Skeletal muscle tissue (tissue), 4 donors: Measurements from ENCODE around the gene ABCD3. TPM values are rescaled to one million over a fixed set of nuclear protein-coding genes. Genes with fewer than 3 reads are reported as not detected.

Experiments
- H3K27ac ChIP-seq: one replicate; pipeline ENCODE4 v1.7.0; 2013; ENCODE audit warnings: mild to moderate bottlenecking, low read depth, low read length, inconsistent platforms
- H3K27me3 ChIP-seq, 3 donors: one replicate each; pipeline ENCODE4 v1.7.0; 2013; ENCODE audit warnings: low read length in 3 of 3; ENCODE audit not compliant: control insufficient read depth in 3 of 3, insufficient read depth in 3 of 3
- H3K36me3 ChIP-seq, 3 donors: one replicate each; pipeline ENCODE4 v1.7.0; 2013; ENCODE audit warnings: low read length in 3 of 3; ENCODE audit not compliant: control insufficient read depth in 3 of 3, insufficient read depth in 3 of 3
- H3K4me1 ChIP-seq, 3 donors: one replicate each; pipeline ENCODE4 v1.7.0; 2013; ENCODE audit warnings: low read length in 3 of 3, mild to moderate bottlenecking in 3 of 3; ENCODE audit not compliant: control insufficient read depth in 3 of 3, insufficient read depth in 3 of 3
- H3K4me3 ChIP-seq, 3 donors: one replicate each; pipeline ENCODE4 v1.7.0; 2013; ENCODE audit warnings: low read length in 3 of 3
- H3K9ac ChIP-seq, 3 donors: one replicate each; pipeline ENCODE4 v1.7.0; 2013; ENCODE audit warnings: low read length in 3 of 3, mild to moderate bottlenecking in 3 of 3, moderate library complexity in 2 of 3, low read depth in 1 of 3
- H3K9me3 ChIP-seq, 3 donors: one replicate each; pipeline ENCODE4 v1.7.0; 2013; ENCODE audit warnings: low read length in 3 of 3; ENCODE audit not compliant: control insufficient read depth in 3 of 3
- total RNA-seq: library from RNA; depleted of rRNA; stranded (reverse); fragments of >200 nt; gene quantifications from one replicate; pipeline ENCODE4 v1.2.3, GENCODE V29; 2014
- donor health status: Osteomylitis.

ABCD3 gene
- total RNA-seq, 1 donor from 2014 or later, result 31.8 TPM

DNA sequence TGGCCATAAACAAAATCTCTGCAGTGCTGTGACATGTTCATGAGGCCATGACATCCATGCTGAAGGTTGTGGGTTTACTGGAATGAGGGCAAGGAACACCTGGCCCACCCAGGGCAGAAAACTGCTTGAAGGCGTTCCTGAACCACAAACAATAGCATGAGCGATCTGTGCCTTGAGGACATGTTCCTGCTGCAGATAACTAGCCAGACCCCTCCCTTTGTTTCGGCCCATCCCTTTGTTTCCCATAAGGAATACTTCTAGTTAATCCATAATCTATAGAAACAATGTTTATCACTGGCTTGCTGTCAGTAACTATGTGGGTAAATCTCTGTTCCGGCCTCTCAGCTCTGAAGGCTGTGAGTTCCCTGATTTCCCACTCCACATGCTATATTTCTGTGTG, 28.9 kb upstream of the ABCD3 start:
- no peaks in the 10 kb centered on the region for H3K4me1 ChIP-seq

DNA sequence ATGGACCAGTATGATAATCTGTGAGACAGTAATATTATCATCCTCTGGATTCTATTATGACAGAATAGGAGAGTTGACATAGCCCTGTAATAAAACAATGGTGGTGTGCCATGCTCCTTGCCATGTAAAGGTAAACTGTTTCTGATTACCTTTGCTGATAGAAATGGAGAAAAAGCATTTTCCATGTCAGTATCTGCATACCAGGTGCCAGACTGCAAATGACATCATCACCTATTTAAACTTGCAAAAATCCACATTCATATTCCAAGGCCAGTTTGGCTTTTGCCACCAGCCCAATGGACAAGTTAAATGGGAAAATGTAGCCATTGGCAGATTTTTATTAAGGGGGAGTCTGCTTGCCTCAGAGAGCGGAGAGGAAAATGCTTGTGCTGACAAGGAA, 23.9 kb upstream of the ABCD3 start:
- H3K4me3 ChIP-seq, result no peak overlapping the region
- H3K9ac ChIP-seq, result no peak overlapping the region
- no peaks in the 10 kb centered on the region for H3K9me3 ChIP-seq
- no peaks in the 10 kb centered on the region for H3K27me3 ChIP-seq
- no peaks in the 10 kb centered on the region for H3K36me3 ChIP-seq
- no peaks in the 10 kb centered on the region for H3K4me1 ChIP-seq
- H3K27ac ChIP-seq, result no peak overlapping the region

More for the DNA sequence above, 28.9 kb upstream of the ABCD3 start:
- Histone ChIP-seq H3K9me3 (no peaks in the 10 kb centered on the region), H3K36me3 (no peaks in the 10 kb centered on the region), H3K27me3 (no peaks in the 10 kb centered on the region), H3K27ac (no peak overlapping the region), H3K9ac (no peak overlapping the region), H3K4me3 (no peak overlapping the region)

DNA sequence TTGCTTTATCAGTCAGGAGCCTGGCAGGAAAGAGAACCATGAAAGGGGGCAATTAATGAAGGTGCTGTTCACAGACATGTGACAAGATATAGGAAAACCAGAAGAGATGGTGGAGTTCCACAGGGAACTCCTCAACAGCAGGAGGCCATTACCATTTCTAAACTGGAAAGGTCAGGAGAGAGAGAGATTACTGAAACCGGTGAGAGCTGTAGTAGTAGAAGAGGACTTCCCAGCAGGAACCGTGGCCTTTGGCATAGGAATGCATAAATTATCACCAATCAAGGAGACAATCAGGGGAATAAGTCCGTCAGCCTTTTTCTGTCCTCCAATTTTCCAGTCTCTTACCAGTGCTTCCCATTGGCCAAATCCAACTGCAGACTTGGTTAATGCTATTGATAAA, 23.0 kb upstream of the ABCD3 start:
- H3K9ac ChIP-seq, result no peak overlapping the region
- H3K4me1 ChIP-seq, result no peaks in the 10 kb centered on the region
- H3K27me3 ChIP-seq, result no peaks in the 10 kb centered on the region
- no peaks in the 10 kb centered on the region for H3K9me3 ChIP-seq
- no peaks in the 10 kb centered on the region for H3K36me3 ChIP-seq
- no peak overlapping the region for H3K4me3 ChIP-seq
- H3K27ac ChIP-seq, result no peak overlapping the region

DNA sequence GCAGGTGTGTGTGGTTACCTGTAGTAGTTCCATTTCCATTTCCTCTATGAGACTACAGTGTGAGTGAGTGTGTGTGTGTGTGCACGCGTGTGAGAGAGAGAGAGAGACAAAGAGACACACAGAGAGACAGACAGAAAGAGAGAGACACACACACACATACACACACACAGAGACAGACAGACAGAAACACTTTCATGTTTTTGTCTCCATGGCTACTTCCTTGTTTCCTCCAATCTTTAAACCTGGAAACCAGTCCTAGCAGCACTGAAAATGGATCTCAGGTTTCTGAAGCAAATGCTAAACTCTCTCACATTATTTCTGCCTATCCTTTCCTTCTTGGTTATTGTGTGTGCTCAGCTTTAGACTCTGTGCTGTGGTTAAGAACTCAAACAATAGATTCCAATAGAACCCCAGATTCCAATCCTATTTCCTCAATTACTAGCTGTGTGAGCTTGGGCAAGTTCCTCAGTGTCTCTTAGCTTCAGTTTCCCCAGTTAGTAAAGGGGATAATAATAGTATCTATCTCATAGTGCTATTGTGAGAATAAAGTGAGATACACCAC, 22.4 kb upstream of the ABCD3 start:
- Histone ChIP-seq H3K27ac (no peak overlapping the region), H3K9ac (no peak overlapping the region), H3K27me3 (no peaks in the 10 kb centered on the region), H3K4me1 (no peaks in the 10 kb centered on the region), H3K36me3 (no peaks in the 10 kb centered on the region), H3K9me3 (no peaks in the 10 kb centered on the region), H3K4me3 (no peak overlapping the region)

DNA sequence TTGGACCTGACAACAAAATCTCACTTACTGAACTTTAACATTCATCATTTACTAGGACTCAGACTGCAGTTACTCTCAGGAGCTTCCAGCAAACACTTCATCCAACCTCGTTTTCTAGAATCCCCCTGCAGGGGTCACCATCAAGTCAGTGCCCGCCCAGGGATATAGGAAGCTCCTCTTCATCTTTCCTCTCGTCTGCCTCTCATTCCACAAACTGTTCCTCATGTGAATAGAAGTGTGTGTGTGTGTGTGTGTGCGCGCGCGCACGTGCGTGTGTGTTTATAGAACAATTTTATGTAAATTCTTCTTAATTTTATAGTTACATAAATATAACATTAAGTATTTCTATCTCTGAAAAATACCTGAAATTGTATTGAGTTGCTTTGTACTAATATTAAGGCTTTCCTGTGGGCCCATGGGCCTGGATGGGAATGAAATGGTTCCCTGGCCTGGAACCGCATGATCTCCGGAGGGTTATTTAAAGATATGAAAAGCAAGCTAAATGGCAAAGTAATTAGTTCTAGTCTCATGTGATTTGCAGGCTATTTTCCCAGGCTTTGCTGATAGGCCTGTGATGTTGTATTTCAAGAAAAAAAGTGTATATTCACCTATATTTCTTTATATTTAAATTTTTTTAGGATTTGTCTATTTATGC, 21.7 kb upstream of the ABCD3 start:
- H3K9me3 ChIP-seq, result no peaks in the 10 kb centered on the region
- H3K27me3 ChIP-seq, result no peaks in the 10 kb centered on the region
- no peak overlapping the region for H3K27ac ChIP-seq
- H3K9ac ChIP-seq, result no peak overlapping the region
- no peaks in the 10 kb centered on the region for H3K36me3 ChIP-seq
- H3K4me3 ChIP-seq, result no peak overlapping the region
- H3K4me1 ChIP-seq, result no peaks in the 10 kb centered on the region

DNA sequence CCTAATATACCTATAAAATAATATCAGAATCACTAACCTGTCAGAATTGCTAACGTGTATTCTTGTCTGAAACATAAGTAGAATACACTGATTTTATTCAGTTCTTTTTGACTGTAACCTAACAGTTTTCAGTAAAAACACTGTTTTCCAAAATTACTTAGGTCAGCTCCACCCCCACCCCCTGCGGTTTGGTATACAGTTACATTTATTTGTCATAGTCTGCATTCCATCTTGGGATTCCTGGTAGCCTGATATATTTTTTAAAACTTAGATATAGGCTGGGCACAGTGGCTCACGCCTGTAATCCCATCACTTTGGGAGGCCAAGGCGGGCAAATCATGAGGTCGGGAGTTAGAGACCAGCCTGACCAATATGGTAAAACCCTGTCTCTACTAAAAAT, 19.8 kb upstream of the ABCD3 start:
- Histone ChIP-seq H3K4me1 (no peaks in the 10 kb centered on the region), H3K27ac (no peak overlapping the region), H3K9me3 (no peaks in the 10 kb centered on the region), H3K9ac (no peak overlapping the region), H3K27me3 (no peaks in the 10 kb centered on the region), H3K36me3 (no peaks in the 10 kb centered on the region), H3K4me3 (no peak overlapping the region)

DNA sequence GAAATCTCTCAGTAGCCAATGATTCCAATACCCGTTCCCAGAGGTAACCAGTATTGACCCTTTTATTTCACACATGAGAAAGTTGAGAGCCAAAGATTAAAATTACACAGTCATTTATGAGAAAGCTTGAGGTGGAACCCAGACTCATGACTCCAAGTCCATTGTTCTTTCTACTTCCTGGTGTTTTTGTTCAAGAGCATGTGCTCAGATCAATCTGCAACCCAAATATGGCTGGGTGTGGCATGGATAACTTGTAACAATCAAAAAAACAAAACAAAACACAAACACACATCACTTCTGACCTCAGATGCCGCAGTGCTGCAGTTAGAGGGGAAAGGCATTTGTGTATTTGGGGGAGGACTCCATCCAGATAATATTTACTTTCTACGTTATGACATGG, 18.7 kb upstream of the ABCD3 start:
- Histone ChIP-seq H3K4me1 (no peaks in the 10 kb centered on the region), H3K9ac (no peak overlapping the region), H3K27ac (no peak overlapping the region), H3K4me3 (no peak overlapping the region), H3K36me3 (no peaks in the 10 kb centered on the region), H3K27me3 (no peaks in the 10 kb centered on the region), H3K9me3 (no peaks in the 10 kb centered on the region)

DNA sequence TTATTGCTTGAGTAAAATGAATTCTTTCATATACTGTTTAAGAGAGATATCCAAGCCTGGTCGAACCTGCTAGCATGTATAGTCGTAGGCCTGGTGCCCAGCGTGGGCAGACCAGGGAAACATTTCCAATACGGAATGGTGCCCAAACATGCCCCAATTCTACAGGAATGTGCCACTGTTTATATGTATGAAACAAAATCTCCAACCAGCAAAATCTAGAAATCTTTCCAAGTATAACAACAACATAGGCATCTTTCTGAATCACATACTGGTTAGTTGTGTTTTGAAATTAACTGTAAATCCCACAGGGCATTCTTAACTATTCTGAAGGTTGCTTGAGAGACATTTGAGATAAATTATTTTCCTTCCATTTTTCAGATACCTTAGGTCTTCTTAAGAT, 17.0 kb upstream of the ABCD3 start:
- no peak overlapping the region for H3K27ac ChIP-seq
- H3K27me3 ChIP-seq, result no peaks in the 10 kb centered on the region
- H3K4me3 ChIP-seq, result no peak overlapping the region
- no peak overlapping the region for H3K9ac ChIP-seq
- no peaks in the 10 kb centered on the region for H3K36me3 ChIP-seq
- H3K9me3 ChIP-seq, result no peaks in the 10 kb centered on the region
- H3K4me1 ChIP-seq, result no peaks in the 10 kb centered on the region

DNA sequence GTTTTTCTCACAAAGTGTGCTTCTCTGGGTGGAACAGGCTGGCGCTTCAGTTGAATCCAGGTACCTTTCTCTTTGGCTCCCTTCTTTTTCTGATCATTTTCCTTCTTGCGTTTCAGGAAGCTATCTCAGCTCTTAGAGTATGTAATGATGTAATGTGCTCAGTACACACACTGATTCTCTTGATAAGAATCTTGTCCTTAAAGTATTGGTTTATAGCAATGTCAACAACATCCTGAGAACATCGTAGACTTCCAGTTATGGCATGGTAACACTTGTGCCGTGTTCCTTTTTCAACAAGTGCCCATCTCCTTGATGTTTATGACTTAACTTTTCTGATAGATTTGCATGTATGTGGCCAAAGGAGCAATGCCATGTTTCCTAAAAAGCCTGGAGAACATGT, 11.7 kb upstream of the ABCD3 start:
- no peak overlapping the region for H3K27ac ChIP-seq
- no peaks in the 10 kb centered on the region for H3K36me3 ChIP-seq
- H3K4me1 ChIP-seq, result no peaks in the 10 kb centered on the region
- no peaks in the 10 kb centered on the region for H3K27me3 ChIP-seq
- no peak overlapping the region for H3K9ac ChIP-seq
- H3K9me3 ChIP-seq, result no peaks in the 10 kb centered on the region
- H3K4me3 ChIP-seq, result no peak overlapping the region

DNA sequence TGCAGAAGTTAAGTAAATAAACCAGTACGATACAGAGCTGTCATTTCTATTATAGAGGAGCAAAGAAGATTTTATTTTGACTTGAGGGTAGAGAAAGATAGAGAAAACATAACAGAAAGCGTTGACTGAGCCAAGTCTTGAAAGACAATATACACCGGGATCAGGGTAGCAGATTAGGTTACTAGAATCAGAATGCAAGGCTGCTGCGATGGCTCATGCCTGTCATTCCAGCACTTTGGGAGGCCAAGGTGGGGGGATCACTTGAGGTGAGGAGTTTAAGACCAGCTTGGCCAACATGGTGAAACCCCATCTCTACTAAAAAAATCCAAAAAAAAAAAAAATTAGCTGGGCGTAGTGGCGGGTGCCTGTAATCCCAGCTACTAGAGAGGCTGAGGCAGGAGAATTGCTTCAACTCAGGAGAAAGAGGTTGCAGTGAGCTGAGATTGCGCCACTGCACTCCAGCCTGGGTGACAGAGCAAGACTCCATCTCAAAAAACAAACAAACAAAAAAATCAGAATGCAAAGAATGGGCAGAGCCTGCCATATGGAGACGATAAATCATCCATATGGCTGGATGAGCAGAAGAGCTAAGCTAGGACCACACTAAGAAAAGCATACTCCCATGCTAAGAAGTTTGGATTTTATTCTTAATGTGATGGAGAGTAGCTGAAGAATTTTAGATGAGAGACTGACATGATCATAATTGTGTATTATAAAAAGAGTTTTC, 9.9 kb upstream of the ABCD3 start:
- Histone ChIP-seq H3K27ac (no peak overlapping the region), H3K4me3 (no peak overlapping the region), H3K4me1 (no peaks in the 10 kb centered on the region), H3K27me3 (no peaks in the 10 kb centered on the region), H3K9ac (no peak overlapping the region), H3K9me3 (no peaks in the 10 kb centered on the region), H3K36me3 (no peaks in the 10 kb centered on the region)
